ENCODE data around the gene SNRNP35. TPM values are rescaled to one million over a fixed set of nuclear protein-coding genes. Genes with fewer than 3 reads are reported as not detected.
"Not testable (repeated sequence)": the region's sequence is repeated elsewhere in the genome, so short reads cannot be mapped to it uniquely, and the experiment has no call there.

The SNRNP35 gene
- 27.6 and 32.4 TPM in 2 replicates for total RNA-seq

GRCh38 chr12:123457980-123458779 lies at the start of gene SNRNP35:
Gene SNRNP35 (plus strand): TSS chr12:123458139. CDS start chr12:123465541, 7,402 bp downstream.
- intact Hi-C loops (cut with micrococcal nuclease): loop anchor here (1.0 to 5.0 kb wide), 6 partner anchors 22 to 220 kb away; partner anchors contain the start of genes DDX55 and RILPL2

GRCh38 chr12:123408619-123409018 lies 49.3 kb upstream of the SNRNP35 start:
- intact Hi-C loops (cut with micrococcal nuclease): not testable (repeated sequence)

DNA sequence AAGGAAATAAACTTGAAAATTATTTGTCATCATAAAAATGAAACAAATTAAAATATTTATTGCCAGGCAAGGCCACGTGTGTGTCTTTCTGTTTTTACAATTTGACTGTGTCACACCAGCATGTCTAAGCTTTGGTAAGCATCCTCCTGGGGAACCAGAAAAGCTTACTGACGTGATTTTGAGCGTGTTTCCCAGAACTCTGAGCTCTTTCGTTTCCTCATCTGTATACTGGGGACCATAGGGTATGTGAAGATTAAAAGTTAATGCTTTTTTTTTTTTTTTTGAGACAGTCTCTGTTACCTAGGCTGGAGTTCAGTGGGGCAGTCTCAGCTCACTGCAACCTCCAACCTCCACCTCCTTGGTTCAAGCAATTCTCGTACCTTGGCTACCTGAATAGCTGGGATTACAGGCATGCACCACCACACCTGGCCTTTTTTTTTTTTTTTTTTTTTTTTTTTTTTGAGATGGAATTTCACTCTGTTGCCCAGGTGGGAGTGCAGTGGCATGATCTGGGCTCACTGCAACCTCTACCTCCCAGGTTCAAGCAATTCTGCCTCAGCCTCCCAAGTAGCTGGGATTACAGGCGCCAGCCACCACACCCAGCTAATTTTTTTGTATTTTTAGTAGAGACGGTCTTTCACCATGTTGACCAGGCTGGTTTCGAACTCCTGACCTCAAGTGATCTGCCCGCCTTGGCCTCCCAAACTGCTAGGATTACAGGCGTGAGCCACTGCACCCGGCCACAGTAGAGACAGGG lies 48.5 kb upstream of the SNRNP35 start:
- intact Hi-C loops (cut with micrococcal nuclease): not testable (repeated sequence)

DNA sequence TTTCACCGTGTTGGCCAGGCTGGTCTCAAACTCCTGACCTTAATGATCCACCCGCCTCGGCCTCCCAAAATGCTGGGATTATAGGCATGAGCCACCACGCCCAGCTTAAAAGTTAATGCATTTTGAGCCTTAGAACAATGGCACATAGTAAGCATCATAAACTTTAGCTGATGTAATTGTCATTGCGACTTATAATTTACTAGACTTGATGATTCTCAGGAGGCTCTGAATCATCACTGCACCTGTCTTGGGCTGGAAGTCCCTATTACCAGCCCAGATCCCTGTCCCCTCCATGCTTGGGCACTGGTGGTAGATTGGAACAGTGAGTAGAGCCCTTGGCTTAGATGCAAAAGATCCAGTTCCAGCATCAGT lies 47.9 kb upstream of the SNRNP35 start:
- intact Hi-C loops (cut with micrococcal nuclease): no loop called here

DNA sequence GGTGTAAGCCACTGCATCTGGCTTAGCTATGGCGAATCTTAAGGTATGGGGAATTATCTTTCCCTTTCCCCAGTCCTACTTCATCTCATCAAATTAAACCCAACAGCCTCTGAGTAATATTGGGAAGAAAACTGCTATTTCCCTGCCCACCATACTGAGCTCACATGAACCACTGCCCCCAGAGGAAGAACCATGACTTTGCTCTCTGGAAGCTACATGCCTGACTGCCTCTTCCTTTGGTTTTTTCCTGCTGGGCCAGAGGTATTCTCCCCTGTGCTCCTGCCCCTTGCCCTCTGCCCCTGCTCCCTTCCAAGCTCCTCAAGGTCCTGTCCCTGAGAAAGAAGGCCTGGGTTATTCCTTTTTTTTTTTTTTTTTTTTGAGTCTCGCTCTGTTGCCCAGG lies 36.6 kb upstream of the SNRNP35 start:
- intact Hi-C loops (cut with micrococcal nuclease): no loop called here

GRCh38 chr12:123427036-123427769 lies 30.7 kb upstream of the SNRNP35 start:
- intact Hi-C loops (cut with micrococcal nuclease): no loop called here

DNA sequence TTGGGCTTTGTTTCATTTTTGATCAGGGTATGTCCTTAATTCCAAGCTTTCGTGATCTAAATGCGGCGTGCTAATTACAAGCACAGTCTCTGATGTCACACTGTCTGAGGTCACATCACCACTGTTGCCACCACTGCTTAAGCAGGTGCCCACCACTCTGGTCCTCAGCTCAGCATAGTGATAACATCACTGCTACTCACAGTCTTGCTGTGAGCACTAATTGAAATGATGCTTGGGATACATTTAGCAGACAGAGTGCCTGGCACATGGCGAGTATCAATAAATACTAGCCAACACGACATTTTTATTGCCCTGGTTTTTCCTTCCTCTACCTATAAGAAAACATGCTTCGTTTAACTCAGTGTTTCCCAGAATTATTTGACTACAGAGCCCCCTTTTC lies 29.3 kb upstream of the SNRNP35 start:
- intact Hi-C loops (cut with micrococcal nuclease): loop anchor here (1.0 kb wide), 1 partner anchor 8 kb away; the partner anchor contains the start of gene RILPL2

DNA sequence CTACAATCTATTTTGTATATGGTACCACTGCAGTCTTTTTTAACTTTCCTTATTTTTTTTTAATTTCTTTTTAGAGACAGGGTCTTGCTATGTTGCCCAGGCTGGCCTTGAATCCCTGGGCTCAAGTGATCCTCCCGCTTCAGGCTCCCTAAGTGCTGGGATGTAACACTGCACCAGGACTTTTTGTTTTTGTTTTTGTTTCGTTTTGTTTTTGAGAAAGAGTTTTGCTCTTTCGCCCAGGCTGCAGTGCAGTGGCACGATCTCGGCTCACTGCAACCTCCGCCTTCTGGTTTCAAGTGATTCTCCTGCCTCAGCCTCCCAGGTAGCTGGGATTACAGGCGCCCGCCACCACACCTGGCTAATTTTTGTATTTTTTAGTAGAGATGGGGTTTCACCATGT lies 28.8 kb upstream of the SNRNP35 start:
- intact Hi-C loops (cut with micrococcal nuclease): not testable (repeated sequence)

- intact Hi-C loops (cut with micrococcal nuclease): not testable (repeated sequence)
Observed at GRCh38 chr12:123431951-123432817, 25.8 kb upstream of the SNRNP35 start.

GRCh38 chr12:123433615-123434014 lies 24.3 kb upstream of the SNRNP35 start:
- intact Hi-C loops (cut with micrococcal nuclease): no loop called here

DNA sequence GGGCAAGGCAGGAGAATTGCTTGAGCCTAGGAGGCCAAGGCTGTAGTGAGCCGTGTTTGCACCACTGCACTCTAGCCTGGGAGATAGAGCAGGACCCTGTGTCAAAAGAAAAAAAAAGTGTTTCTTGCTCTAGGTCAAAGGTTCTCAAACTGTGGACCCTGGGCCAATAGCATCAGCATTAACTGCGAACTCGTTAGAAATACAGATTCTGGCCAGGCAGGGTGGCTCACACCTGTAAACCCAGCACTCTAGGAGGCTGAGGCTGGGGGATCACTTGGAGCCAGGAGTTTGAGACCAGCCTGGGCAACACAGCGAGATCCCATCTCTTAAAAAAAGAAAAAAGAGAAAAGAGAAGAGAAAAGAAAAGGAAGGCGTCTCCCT lies 22.3 kb upstream of the SNRNP35 start:
- intact Hi-C loops (cut with micrococcal nuclease): loop anchor here (1.0 to 2.0 kb wide), 5 partner anchors 7 to 277 kb away; partner anchors contain the start of genes ATP6V0A2 and SNRNP35

DNA sequence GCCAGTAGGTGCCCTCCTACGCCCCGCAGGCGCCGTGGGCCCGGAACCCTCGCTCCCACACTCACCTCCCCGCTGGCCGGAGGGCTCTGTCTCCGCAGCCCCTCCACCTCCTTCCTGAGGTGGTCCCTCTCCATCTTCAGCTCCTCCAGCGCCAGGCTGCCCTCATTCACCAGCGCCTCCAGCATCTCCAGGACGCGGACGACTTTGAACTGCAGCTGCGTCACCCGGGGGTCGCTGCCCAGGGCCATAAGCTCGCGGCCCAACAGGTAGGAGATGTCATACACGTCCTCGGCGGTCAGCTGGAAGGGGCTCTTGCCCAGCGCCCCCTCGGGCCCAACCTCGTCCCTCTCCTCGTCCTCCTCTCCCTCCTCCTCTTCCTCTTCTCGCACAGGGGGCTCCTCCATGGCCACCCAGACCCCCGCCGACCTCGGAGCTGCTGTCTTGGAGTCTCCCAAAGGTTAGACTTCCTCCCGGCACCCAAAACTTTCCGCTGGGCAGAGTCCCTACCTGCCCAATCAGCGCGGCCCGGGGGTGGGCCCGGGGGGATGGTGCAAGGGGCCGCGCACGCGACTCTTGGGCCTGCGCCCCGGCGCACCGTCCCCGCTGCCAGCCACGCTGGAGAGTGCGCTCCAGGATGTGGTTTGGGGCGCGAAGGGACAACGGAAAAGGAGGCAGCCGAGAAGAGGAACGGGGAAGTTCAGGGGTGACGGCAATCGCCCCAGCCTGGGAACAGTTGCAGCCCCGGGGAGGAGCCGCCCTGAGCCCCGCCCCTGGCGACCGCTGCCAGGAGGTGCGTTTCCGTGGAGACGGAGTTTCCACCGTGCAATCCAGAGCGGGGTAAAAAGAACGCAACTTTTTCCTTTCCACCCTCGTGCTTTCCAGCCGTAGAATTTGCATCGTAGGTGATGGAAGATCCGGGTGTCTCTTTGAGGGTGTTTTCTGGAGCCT lies 21.6 kb upstream of the SNRNP35 start, which contains the start of gene RILPL2:
TSS of gene RILPL2 (minus strand) at position 668 of the 948 bp plus-strand sequence. CDS start at position 404, 264 bp downstream.
- intact Hi-C loops (cut with micrococcal nuclease): loop anchor here (1.0 to 2.0 kb wide), 5 partner anchors 8 to 277 kb away; partner anchors contain the start of genes ATP6V0A2 and SNRNP35

DNA sequence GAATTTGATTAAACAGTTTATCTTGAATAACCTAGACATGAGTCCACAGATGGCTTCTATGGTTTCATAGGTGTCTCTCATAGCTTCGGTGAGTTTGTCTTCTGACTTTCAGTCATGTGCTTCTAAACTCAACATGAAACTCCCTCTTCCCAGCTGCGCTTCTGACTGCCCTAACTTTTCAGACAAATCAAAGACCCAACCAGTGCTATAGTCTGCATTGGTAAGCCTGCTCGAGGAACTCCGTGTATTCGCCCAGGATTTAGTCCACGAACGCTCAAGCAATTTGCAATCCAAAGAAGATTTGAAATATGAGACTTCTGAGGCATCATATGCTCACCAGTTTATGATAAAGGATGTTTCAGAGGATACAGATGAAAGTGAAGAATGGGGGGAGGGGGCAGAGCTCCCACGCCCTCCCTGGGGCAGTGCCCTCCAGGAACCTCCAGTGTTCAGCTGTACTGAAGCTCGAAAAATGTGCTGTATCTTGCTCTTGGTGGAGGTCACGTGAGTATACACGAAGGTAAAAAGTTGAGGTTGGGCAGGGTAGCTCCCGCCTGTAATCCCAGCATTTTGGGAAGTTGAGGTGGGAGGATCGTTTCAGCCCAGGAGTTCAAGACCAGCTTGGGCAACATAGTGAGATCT lies 16.3 kb upstream of the SNRNP35 start:
- intact Hi-C loops (cut with micrococcal nuclease): no loop called here

GRCh38 chr12:123442774-123443173 lies 15.2 kb upstream of the SNRNP35 start:
- intact Hi-C loops (cut with micrococcal nuclease): no loop called here

GRCh38 chr12:123444092-123445026 lies 13.6 kb upstream of the SNRNP35 start:
- intact Hi-C loops (cut with micrococcal nuclease): no loop called here

DNA sequence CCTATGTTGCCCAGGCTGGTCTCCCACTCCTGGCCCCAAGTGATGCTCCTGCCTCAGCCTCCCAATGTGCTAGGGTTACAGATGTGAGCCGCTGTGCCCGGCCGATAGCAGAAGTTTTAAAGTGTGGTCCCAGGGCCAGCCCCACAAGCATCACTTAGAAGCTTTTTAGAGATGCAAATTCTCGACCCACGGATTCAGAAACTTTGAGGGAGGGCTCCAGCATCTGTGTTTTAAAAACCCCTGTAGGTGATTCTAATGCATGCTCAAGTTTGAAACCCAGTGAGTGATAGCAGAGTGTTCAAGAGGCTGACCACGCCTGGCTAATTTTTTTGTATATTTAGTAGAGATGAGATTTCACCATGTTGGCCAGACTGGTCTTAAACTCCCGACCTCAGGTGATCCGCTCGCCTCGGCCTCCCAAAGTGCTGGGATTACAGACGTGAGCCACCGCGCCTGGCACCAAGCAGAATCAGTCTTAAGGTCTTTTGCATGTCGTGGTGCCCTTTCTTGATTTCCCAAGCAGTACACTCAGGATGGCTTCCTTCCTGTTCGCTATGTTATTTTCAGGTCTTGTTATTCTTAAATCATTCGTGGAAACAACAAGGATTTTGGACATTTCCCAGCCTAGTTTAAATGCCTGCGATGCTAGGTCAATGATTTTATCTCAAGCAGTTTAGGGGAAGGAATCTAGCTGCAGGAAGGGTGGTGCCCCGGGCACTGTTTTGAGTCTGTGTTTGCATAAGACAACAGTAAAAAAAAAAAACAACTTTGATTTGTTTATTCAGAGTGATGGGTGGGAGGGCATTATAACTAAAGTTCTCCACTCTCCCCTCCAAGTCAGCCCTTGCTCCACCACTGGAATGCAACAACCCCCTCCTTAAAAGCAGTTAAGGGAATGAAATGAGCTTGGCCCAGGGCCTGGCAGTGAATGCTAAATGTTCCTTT lies 12.3 kb upstream of the SNRNP35 start:
- intact Hi-C loops (cut with micrococcal nuclease): no loop called here

DNA sequence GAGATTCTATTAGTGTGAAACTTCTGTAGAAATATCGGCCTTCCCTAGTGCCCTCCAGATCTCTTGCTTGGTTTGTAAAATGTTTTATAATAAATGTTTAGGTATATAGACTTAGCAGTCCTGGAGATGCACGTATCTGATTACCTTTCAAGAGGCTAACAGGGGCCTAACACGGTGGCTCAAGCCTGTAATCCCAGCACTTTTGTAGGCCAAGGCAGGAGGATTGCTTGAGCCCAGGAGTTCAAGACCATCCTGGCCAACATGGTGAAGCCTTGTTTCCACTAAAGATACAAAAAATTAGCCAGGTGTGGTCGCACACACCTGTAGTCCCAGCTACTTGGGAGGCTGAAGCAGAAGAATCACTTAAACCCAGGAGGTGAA lies 11.6 kb upstream of the SNRNP35 start:
- intact Hi-C loops (cut with micrococcal nuclease): no loop called here

Data from T-helper 2 cell treated with Interferon-gamma antibody and Interleukin-4, amounts not matched to agents 100 ng/mL and 5 ng/mL, for 36 hours (primary cell).